Right lobe of liver (tissue), 4 donors: ENCODE data around the gene BAMBI.

ENCODE experiments used
- POLR2A ChIP-seq: fragments of 450-650 bp; IDR thresholded peaks from one replicate; pipeline ENCODE4 v1.6.1; 2017; ENCODE audit warnings: antibody characterized with exemption, mild to moderate bottlenecking
- TF ChIP-seq, protein P1 (sequence below), 4 donors: fragments of 200-600 bp in 3 of 4; fragments of 450-650 bp in 1 of 4; IDR thresholded peaks; one replicate each; pipeline versions ENCODE4 v1.5.1 to v1.8.0; 2016 to 2022; ENCODE audit warnings: antibody characterized with exemption in 4 of 4, mild to moderate bottlenecking in 2 of 4
- donor health status: DM: no; HTN: no; CAD: no.
- donor health status: DM: no; HTN: no; CAD: no.
- donor health status: DM: no; HTN: yes; CAD: no.

DNA sequence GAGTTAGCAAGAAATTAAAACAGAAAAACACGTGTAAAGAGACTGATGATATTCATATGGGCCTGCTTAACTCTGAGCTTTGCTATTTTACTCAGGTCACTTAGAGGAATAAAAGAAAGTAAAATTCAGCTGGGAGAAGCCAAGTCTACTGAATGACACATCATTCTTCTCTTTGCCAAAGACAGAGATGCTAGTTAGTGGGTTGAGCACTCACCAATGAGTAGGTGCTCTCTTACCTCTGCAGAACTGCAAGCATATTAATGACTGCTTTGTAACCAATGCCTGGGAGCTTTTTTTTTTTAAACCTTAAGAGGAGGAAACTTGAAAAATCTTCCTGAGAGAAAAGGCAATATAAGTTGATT, 44.8 kb upstream of the BAMBI start:
- TF ChIP-seq, protein P1, sequence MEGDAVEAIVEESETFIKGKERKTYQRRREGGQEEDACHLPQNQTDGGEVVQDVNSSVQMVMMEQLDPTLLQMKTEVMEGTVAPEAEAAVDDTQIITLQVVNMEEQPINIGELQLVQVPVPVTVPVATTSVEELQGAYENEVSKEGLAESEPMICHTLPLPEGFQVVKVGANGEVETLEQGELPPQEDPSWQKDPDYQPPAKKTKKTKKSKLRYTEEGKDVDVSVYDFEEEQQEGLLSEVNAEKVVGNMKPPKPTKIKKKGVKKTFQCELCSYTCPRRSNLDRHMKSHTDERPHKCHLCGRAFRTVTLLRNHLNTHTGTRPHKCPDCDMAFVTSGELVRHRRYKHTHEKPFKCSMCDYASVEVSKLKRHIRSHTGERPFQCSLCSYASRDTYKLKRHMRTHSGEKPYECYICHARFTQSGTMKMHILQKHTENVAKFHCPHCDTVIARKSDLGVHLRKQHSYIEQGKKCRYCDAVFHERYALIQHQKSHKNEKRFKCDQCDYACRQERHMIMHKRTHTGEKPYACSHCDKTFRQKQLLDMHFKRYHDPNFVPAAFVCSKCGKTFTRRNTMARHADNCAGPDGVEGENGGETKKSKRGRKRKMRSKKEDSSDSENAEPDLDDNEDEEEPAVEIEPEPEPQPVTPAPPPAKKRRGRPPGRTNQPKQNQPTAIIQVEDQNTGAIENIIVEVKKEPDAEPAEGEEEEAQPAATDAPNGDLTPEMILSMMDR (IDR thresholded peaks at IDR 0.05) = no peak
- no peak for TF ChIP-seq POLR2A
